ENCODE data around the gene DYNC1H1. TPM values are rescaled to one million over a fixed set of nuclear protein-coding genes. Genes with fewer than 3 reads are reported as not detected.

DYNC1H1 gene
- total and polyA plus RNA-seq, 2 of the 13 experiments (the other 11 are each of a cell fraction or from before 2014, with no cell fraction given) = 74.4 to 239 TPM

- TF ChIP-seq, protein P1, sequence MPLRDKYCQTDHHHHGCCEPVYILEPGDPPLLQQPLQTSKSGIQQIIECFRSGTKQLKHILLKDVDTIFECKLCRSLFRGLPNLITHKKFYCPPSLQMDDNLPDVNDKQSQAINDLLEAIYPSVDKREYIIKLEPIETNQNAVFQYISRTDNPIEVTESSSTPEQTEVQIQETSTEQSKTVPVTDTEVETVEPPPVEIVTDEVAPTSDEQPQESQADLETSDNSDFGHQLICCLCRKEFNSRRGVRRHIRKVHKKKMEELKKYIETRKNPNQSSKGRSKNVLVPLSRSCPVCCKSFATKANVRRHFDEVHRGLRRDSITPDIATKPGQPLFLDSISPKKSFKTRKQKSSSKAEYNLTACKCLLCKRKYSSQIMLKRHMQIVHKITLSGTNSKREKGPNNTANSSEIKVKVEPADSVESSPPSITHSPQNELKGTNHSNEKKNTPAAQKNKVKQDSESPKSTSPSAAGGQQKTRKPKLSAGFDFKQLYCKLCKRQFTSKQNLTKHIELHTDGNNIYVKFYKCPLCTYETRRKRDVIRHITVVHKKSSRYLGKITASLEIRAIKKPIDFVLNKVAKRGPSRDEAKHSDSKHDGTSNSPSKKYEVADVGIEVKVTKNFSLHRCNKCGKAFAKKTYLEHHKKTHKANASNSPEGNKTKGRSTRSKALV (CRISPR knock-in tag; IDR thresholded peaks at IDR 0.05) = peak; percentile 80; the same call in 1 of the 2 replicates
- TF ChIP-seq, protein P2, sequence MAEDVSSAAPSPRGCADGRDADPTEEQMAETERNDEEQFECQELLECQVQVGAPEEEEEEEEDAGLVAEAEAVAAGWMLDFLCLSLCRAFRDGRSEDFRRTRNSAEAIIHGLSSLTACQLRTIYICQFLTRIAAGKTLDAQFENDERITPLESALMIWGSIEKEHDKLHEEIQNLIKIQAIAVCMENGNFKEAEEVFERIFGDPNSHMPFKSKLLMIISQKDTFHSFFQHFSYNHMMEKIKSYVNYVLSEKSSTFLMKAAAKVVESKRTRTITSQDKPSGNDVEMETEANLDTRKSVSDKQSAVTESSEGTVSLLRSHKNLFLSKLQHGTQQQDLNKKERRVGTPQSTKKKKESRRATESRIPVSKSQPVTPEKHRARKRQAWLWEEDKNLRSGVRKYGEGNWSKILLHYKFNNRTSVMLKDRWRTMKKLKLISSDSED (CRISPR knock-in tag; IDR thresholded peaks at IDR 0.05) = no peak
- no peak for TF ChIP-seq ZNF367 (CRISPR knock-in tag; IDR thresholded peaks at IDR 0.05; ENCODE audit: borderline replicate concordance)
- TF ChIP-seq SP140L (CRISPR knock-in tag; IDR thresholded peaks at IDR 0.05; ENCODE audit: borderline replicate concordance) = no peak
- TF ChIP-seq ARID3A (IDR thresholded peaks at IDR 0.05; ENCODE audit: low read depth, low read length) = peak; percentile 19; the same call in 1 of the 2 replicates
- TF ChIP-seq SSRP1 (CRISPR knock-in tag; IDR thresholded peaks at IDR 0.05) = no peak
- TF ChIP-seq RFXAP (CRISPR knock-in tag; IDR thresholded peaks at IDR 0.05; ENCODE audit: borderline replicate concordance) = no peak
- no peak; the same call in 1 of the 2 replicates for TF ChIP-seq HBP1 (CRISPR knock-in tag; IDR thresholded peaks at IDR 0.05; ENCODE audit: low read depth)
- peak; percentile 30; the same call in 1 of the 2 replicates for TF ChIP-seq IRX3 (CRISPR knock-in tag; IDR thresholded peaks at IDR 0.05; ENCODE audit: borderline replicate concordance, low read depth)
- TF ChIP-seq POLR2AphosphoS5 (IDR thresholded peaks at IDR 0.05; ENCODE audit: low read depth, low read length) = peak; percentile 99
- no peak for TF ChIP-seq ATF1 (CRISPR knock-in tag; IDR thresholded peaks at IDR 0.05)
- TF ChIP-seq ZUFSP (CRISPR knock-in tag; IDR thresholded peaks at IDR 0.05; ENCODE audit: borderline replicate concordance) = no peak
- TF ChIP-seq SCMH1 (CRISPR knock-in tag; IDR thresholded peaks at IDR 0.05; ENCODE audit: borderline replicate concordance) = no peak
- TF ChIP-seq ZFP36L2 (CRISPR knock-in tag; IDR thresholded peaks at IDR 0.05) = no peak
- no peak; the same call in 1 of the 2 replicates for TF ChIP-seq ZNF530 (CRISPR knock-in tag; IDR thresholded peaks at IDR 0.05; ENCODE audit: low read depth)
- no peak for TF ChIP-seq FOXA1 (IDR thresholded peaks at IDR 0.05)
- TF ChIP-seq FOXA1 (CRISPR knock-in tag; IDR thresholded peaks at IDR 0.05) = 0 out of 2 replicates have a peak, but pooled peaks have one; percentile 12
- no peak for TF ChIP-seq ATAD3A (CRISPR knock-in tag; IDR thresholded peaks at IDR 0.05)
- TF ChIP-seq ZNF709 (CRISPR knock-in tag; IDR thresholded peaks at IDR 0.05) = peak; percentile 21; the same call in 1 of the 2 replicates
- TF ChIP-seq ZNF549 (CRISPR knock-in tag; IDR thresholded peaks at IDR 0.05) = no peak; the same call in 1 of the 2 replicates
- peak; percentile 61; the same call in 1 of the 2 replicates for TF ChIP-seq ZNF747 (CRISPR knock-in tag; IDR thresholded peaks at IDR 0.05; ENCODE audit: borderline replicate concordance)
- peak; percentile 81 for TF ChIP-seq RNF2 (conservative IDR thresholded peaks at IDR 0.05; ENCODE audit: low read depth)
Observed at GRCh38 chr14:102086972-102087761, 122.8 kb downstream of the DYNC1H1 start, which contains the start of gene HSP90AA1 (continued).
